Activated CD4-positive, alpha-beta memory T cell treated with anti-CD3 and anti-CD28 coated beads for 36 hours (primary cell): ENCODE data around the gene ALOX5. TPM values are rescaled to one million over a fixed set of nuclear protein-coding genes. Genes with fewer than 3 reads are reported as not detected.
"Not testable (repeated sequence)": the region's sequence is repeated elsewhere in the genome, so short reads cannot be mapped to it uniquely, and the experiment has no call there.

ENCODE experiments used
- CTCF ChIA-PET: fragments of 350-600 bp; sonication (Branson Sonifier 250); formaldehyde crosslinking; loops from one replicate; lab custom pipeline; 2021; ENCODE audit warnings: antibody characterized with exemption, inconsistent platforms; lab: Charles Lee
- POLR2A ChIA-PET: fragments of 350-600 bp; sonication (Branson Sonifier 250); formaldehyde crosslinking; loops from one replicate; lab custom pipeline; 2021; ENCODE audit warnings: antibody characterized with exemption; lab: Charles Lee
- DNase-seq: peaks from one replicate; pipeline ENCODE4 v3.0.0-alpha.2; 2020
- H3K27ac Mint-ChIP-seq: one replicate; pipeline ENCODE4 v1.8.0; 2021; ENCODE audit warnings: mixed read lengths
- H3K27me3 Mint-ChIP-seq: one replicate; pipeline ENCODE4 v1.8.0; 2021; ENCODE audit warnings: mixed read lengths
- H3K36me3 Mint-ChIP-seq: one replicate; pipeline ENCODE4 v1.8.0; 2021; ENCODE audit warnings: mixed read lengths
- H3K4me1 Mint-ChIP-seq: one replicate; pipeline ENCODE4 v1.8.0; 2021; ENCODE audit warnings: low read depth, mixed read lengths
- H3K4me3 Mint-ChIP-seq: one replicate; pipeline ENCODE4 v1.8.0; 2021; ENCODE audit warnings: mild to moderate bottlenecking, mixed read lengths
- H3K9me3 Mint-ChIP-seq: one replicate; pipeline ENCODE4 v1.8.0; 2021; ENCODE audit warnings: mixed read lengths
- intact Hi-C: fragments of 100-400 bp; cut with micrococcal nuclease; formaldehyde crosslinking; loops from one replicate; pipeline ENCODE4 v1.15.1; 2023
- total RNA-seq, 2 experiments: library from RNA; stranded (reverse); gene quantifications; one replicate each; pipeline ENCODE4 v1.2.3, GENCODE V29; 2021

Gene ALOX5
- total RNA-seq, 2 experiments from 2014 or later: 1.1 to 1.3 TPM

- no peaks in the 10 kb centered on the region for H3K36me3 Mint-ChIP-seq
- peaks cover 14% of the 10 kb centered on the region for H3K4me1 Mint-ChIP-seq
- ChIA-PET CTCF (no interaction called here), POLR2A (no interaction called here)
- no peak for DNase-seq
- H3K4me3 Mint-ChIP-seq: no peak overlapping the region
- H3K27ac Mint-ChIP-seq: no peak overlapping the region
- H3K9me3 Mint-ChIP-seq: no peaks in the 10 kb centered on the region
- intact Hi-C loops: no loop called here
- peaks cover 20% of the 10 kb centered on the region for H3K27me3 Mint-ChIP-seq
Observed at GRCh38 chr10:45376371-45376801, 2.4 kb downstream of the ALOX5 start.

GRCh38 chr10:45377321-45377720 lies 3.3 kb downstream of the ALOX5 start:
- DNase-seq: no peak
- Mint-ChIP-seq H3K4me3 (no peak overlapping the region), H3K36me3 (no peaks in the 10 kb centered on the region), H3K9me3 (no peaks in the 10 kb centered on the region), H3K27ac (no peak overlapping the region), H3K27me3 (peaks cover 15% of the 10 kb centered on the region), H3K4me1 (peaks cover 14% of the 10 kb centered on the region)
- CTCF ChIA-PET: no interaction called here
- POLR2A ChIA-PET: no interaction called here
- intact Hi-C loops: no loop called here

GRCh38 chr10:45377858-45378257 lies 3.8 kb downstream of the ALOX5 start:
- Mint-ChIP-seq H3K36me3 (no peaks in the 10 kb centered on the region), H3K4me1 (peaks cover 10% of the 10 kb centered on the region), H3K27ac (no peak overlapping the region), H3K4me3 (no peak overlapping the region), H3K9me3 (no peaks in the 10 kb centered on the region), H3K27me3 (peaks cover 12% of the 10 kb centered on the region)
- DNase-seq: no peak
- POLR2A ChIA-PET: no interaction called here
- CTCF ChIA-PET: no interaction called here
- intact Hi-C loops: no loop called here

- Mint-ChIP-seq H3K27me3 (peaks cover 6% of the 10 kb centered on the region), H3K27ac (no peak overlapping the region), H3K9me3 (no peaks in the 10 kb centered on the region), H3K4me3 (no peak overlapping the region), H3K4me1 (peaks cover 4% of the 10 kb centered on the region), H3K36me3 (no peaks in the 10 kb centered on the region)
- ChIA-PET CTCF (no interaction called here), POLR2A (no interaction called here)
- DNase-seq: no peak
- intact Hi-C loops: no loop called here
Observed at GRCh38 chr10:45378914-45379726, 5.1 kb downstream of the ALOX5 start.

- Mint-ChIP-seq H3K4me1 (peaks cover 2% of the 10 kb centered on the region), H3K4me3 (no peak overlapping the region), H3K27ac (no peak overlapping the region), H3K36me3 (no peaks in the 10 kb centered on the region), H3K9me3 (no peaks in the 10 kb centered on the region), H3K27me3 (peaks cover 2% of the 10 kb centered on the region)
- intact Hi-C loops: no loop called here
- CTCF ChIA-PET: no interaction called here
- POLR2A ChIA-PET: no interaction called here
- DNase-seq: no peak
Observed at GRCh38 chr10:45379891-45380540, 6.0 kb downstream of the ALOX5 start.

- intact Hi-C loops: no loop called here
- H3K9me3 Mint-ChIP-seq: no peaks in the 10 kb centered on the region
- no peaks in the 10 kb centered on the region for H3K36me3 Mint-ChIP-seq
- no peak for DNase-seq
- no peak overlapping the region for H3K27ac Mint-ChIP-seq
- no peaks in the 10 kb centered on the region for H3K4me1 Mint-ChIP-seq
- POLR2A ChIA-PET: no interaction called here
- no peaks in the 10 kb centered on the region for H3K27me3 Mint-ChIP-seq
- no peak overlapping the region for H3K4me3 Mint-ChIP-seq
- CTCF ChIA-PET: no interaction called here
Observed at GRCh38 chr10:45380903-45381620, 7.0 kb downstream of the ALOX5 start.

- intact Hi-C loops: no loop called here
- CTCF ChIA-PET: no interaction called here
- DNase-seq: no peak
- Mint-ChIP-seq H3K27ac (no peak overlapping the region), H3K4me3 (no peak overlapping the region), H3K4me1 (no peaks in the 10 kb centered on the region), H3K27me3 (no peaks in the 10 kb centered on the region), H3K9me3 (no peaks in the 10 kb centered on the region), H3K36me3 (no peaks in the 10 kb centered on the region)
- POLR2A ChIA-PET: no interaction called here
Observed at GRCh38 chr10:45382591-45382990, 8.6 kb downstream of the ALOX5 start.

- H3K27me3 Mint-ChIP-seq: no peaks in the 10 kb centered on the region
- H3K4me3 Mint-ChIP-seq: no peak overlapping the region
- no peaks in the 10 kb centered on the region for H3K4me1 Mint-ChIP-seq
- POLR2A ChIA-PET: no interaction called here
- intact Hi-C loops: no loop called here
- DNase-seq: no peak
- no peaks in the 10 kb centered on the region for H3K36me3 Mint-ChIP-seq
- CTCF ChIA-PET: no interaction called here
- H3K9me3 Mint-ChIP-seq: no peaks in the 10 kb centered on the region
- H3K27ac Mint-ChIP-seq: no peak overlapping the region
Observed at GRCh38 chr10:45383682-45384330, 9.8 kb downstream of the ALOX5 start.

- Mint-ChIP-seq H3K36me3 (no peaks in the 10 kb centered on the region), H3K4me3 (no peak overlapping the region), H3K27me3 (peaks cover 5% of the 10 kb centered on the region), H3K9me3 (no peaks in the 10 kb centered on the region), H3K27ac (no peak overlapping the region), H3K4me1 (no peaks in the 10 kb centered on the region)
- intact Hi-C loops: no loop called here
- CTCF ChIA-PET: no interaction called here
- POLR2A ChIA-PET: no interaction called here
- no peak for DNase-seq
Observed at GRCh38 chr10:45386657-45387056, 12.6 kb downstream of the ALOX5 start.

GRCh38 chr10:45387096-45387893 lies 13.3 kb downstream of the ALOX5 start:
- Mint-ChIP-seq H3K27ac (no peak overlapping the region), H3K9me3 (no peaks in the 10 kb centered on the region), H3K4me3 (no peak overlapping the region), H3K27me3 (peaks cover 5% of the 10 kb centered on the region), H3K36me3 (no peaks in the 10 kb centered on the region), H3K4me1 (no peaks in the 10 kb centered on the region)
- ChIA-PET CTCF (no interaction called here), POLR2A (no interaction called here)
- intact Hi-C loops: no loop called here
- no peak for DNase-seq

- CTCF ChIA-PET, H3K4me3 Mint-ChIP-seq, intact Hi-C loops, H3K36me3 Mint-ChIP-seq, H3K4me1 Mint-ChIP-seq, H3K9me3 Mint-ChIP-seq, H3K27ac Mint-ChIP-seq, POLR2A ChIA-PET, H3K27me3 Mint-ChIP-seq, DNase-seq: not testable (repeated sequence)
Observed at GRCh38 chr10:45389671-45390070, 15.7 kb downstream of the ALOX5 start.
